HG03565 (cell line): ENCODE data around the gene CCDC181.
"Not testable (repeated sequence)": the region's sequence is repeated elsewhere in the genome, so short reads cannot be mapped to it uniquely, and the experiment has no call there.

Experiments
- ATAC-seq: cut with Tn5 transposase; IDR thresholded peaks from one replicate; pipeline ENCODE4 v1.9.1; 2021; ENCODE audit warnings: mild to moderate bottlenecking, moderate library complexity; ENCODE audit not compliant: unreplicated experiment

The CCDC181 gene

GRCh38 chr1:169402578-169402977 lies 24.7 kb downstream of the CCDC181 start:
- not testable (repeated sequence) for ATAC-seq

DNA sequence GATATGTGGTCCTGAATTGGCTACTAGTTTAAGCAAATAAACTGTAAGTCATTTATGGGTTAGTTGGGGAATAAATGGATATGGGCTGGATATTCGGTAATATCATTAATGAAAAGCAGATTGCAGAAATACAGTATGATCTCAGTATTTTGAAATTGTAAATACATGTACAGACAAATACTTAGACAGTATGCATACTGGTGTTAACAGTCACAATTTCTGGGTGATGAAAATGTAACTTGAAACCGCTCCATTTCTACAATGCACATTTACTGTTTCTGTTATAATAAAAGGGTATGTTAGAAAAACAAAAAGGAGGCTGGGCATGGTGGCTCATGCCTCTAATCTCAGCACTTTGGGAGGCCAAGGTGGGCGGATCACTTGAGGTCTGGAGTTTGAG lies 31.3 kb downstream of the CCDC181 start:
- ATAC-seq, result no peak

GRCh38 chr1:169392406-169392805 lies 34.9 kb downstream of the CCDC181 start:
- ATAC-seq, result no peak

DNA sequence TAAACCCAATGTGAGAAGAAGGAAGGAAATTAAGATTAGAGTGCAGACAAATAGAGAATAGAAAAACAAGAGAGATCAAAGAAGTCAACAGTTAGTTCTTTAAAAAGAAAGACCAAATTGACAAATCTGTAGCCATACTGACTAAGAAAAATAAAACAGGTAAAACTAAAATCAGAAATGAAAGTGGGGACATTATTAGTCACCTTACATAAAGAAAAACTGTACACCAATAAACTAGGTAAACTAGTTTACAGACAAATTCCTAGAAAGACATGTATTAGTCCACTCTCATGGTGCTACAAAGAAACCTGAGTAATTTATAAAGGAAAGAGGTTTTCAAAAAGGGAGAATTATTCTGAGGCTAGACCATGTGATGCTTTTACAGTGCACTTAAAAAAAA lies 37.0 kb downstream of the CCDC181 start:
- peak; percentile 88 for ATAC-seq

DNA sequence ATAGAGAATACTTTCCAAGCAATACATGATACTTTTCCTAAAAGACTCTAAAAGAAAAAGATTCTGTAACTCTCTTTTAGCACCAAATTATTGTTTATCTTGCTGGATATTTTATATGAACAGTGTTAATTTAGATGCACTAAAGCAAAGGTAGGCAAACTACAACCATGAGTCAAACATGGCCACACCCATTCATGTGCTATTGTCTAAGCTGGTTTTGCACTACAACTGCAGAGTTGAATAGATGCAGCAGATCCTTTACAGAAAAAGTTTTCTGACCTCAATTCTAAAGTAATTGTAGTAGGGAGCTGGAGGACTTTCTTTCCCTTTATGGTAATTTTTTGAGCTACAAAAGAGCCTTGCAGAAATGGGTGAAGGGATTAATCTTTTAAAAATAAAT lies 39.9 kb downstream of the CCDC181 start:
- no peak for ATAC-seq

DNA sequence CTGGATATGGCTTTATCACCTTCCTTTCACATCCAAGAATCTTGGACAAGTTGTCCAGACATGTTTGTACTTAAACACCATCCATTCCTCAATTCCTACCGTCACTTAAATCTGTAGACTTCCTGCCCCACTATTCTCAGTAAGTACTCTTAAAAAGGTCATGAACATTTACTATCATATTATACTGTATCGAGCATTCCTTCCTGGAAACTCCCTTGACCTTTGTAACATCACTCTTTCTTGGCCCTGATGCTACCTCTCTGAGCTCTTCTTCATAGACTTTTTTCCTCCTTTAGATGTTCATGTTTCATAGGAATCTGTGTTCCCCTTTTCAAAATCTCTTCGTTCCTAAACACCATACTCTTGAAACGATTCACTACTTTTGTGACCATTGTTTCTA lies 43.8 kb downstream of the CCDC181 start:
- ATAC-seq, result no peak

DNA sequence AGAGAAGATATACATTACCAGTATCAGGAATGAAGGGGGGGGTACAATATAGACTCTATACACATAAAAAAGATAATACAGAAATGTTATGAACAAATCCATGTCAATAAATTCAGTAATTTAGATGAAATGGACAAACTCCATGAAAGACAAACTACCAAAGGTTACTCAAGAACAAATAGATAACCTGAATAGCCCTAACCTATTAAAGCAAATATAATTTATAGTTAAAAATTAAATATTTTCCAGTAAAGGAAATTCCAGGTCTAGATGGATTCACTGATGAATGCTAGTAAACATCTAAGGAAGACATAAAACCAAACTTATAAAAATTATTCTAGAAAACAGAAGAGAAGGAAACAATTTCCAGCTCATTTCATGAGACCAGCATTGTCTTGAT lies 46.1 kb downstream of the CCDC181 start:
- no peak for ATAC-seq

DNA sequence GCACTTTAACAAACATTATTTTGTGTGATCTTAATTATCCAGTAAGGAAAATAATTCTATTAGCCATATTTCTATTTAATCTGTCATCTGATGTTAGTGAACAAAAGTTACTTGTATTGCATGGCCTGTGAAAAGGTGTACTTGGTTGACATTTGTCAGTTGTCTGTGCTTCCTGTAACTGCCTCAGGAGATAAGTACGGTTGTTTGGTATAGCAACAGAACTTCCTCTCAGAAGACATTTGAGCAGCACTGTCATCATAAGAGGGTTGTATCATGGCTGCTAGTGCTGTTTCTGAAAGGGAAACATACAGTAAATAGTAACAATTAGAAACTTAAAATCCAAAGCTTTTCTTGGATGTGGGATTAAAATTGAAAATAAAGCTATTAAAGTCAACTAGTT lies 55.9 kb downstream of the CCDC181 start:
- no peak for ATAC-seq

GRCh38 chr1:169368406-169368769 lies 58.9 kb downstream of the CCDC181 start:
- no peak for ATAC-seq

GRCh38 chr1:169367686-169368405 lies 59.4 kb downstream of the CCDC181 start, which contains the start of the genes BLZF1 and NME7:
Gene BLZF1, plus strand, starts transcription at chr1:169368195. Its CDS starts 1,328 bp downstream, at chr1:169369523.
Gene NME7, minus strand, starts transcription at chr1:169367797. Its CDS starts 87 bp downstream, at chr1:169367710.
- ATAC-seq, result peak; percentile 85

DNA sequence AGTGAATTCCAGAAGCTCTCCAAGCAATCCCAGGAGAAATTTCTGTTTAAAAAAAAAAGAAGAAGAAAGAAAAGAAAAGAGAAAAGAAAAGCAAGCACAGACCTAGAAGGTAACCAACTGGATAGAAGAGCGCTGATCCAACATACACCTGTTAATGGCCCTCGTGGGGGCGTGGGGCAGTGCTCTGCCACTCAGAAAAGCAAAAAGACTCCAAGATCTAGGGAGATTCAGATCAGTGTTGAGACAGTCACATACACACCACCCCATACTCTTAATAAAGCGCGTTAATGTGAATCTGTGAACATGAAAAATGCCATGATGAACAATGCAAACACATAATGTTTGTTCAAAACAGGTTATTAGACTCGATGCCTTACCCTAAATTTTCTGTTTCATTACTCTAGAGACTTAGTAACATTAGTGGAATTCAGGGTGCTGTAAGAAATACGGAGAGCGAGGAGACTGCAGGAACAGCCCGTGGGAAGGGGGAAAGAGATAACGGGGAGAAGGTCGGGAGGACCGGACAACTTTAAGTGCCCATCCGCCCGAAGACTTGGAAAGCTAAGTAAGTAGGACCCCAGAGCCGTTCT lies 60.1 kb downstream of the CCDC181 start:
- no peak for ATAC-seq

GRCh38 chr1:169364948-169365347 lies 62.3 kb downstream of the CCDC181 start:
- no peak for ATAC-seq

DNA sequence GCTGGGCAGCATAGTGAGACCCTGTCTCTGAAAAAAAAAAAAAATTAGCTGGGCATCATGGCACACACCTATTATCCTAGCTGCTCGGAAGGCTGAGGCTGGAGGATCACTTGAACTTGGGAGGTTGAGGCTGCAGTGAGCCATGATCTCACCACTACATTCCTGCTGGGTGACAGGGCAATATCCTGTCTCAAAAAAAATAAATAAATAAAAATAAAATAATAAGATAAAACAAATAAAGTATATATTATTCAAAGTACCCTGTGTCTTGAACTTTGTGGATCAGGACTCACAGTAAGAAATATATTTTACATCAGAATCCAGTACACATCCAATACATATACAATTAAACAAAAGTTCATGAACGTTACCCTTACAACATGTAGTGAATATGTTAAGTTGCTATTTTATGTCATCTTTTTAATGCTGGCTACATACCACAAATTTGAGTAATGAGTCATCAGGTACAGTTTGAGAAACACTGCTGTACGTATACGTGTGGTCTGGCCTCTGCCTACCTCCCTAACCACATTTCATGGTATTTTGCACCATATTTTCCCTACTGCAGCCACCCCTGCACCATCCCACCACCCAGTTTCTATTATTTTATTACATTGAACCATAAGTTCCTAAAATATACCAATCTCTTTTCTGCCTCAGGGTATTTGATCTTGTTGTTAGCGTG lies 64.1 kb downstream of the CCDC181 start:
- peak; percentile 47 for ATAC-seq

- ATAC-seq, result no peak
Observed at GRCh38 chr1:169361281-169361680, 66.0 kb downstream of the CCDC181 start.

DNA sequence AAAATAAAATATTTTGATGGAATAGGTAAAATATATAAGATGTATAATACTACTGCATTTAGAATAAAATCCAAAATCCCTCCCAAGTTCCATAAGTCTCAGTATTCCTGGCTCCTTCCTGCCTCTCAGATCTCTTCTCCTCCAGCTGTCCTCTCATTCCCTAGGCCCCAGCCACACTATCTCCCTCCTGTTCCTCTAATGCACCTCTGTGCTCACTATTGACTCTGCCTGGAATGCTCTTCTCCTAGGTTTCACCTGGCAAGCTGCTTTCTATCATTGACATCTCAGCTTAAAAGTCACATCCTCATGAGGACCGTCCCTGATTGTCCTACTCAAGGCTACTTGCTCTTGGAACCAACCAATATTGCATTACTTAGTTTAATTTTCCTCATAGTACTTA lies 66.9 kb downstream of the CCDC181 start:
- ATAC-seq, result no peak

- no peak for ATAC-seq
Observed at GRCh38 chr1:169348383-169349036, 78.8 kb downstream of the CCDC181 start.

DNA sequence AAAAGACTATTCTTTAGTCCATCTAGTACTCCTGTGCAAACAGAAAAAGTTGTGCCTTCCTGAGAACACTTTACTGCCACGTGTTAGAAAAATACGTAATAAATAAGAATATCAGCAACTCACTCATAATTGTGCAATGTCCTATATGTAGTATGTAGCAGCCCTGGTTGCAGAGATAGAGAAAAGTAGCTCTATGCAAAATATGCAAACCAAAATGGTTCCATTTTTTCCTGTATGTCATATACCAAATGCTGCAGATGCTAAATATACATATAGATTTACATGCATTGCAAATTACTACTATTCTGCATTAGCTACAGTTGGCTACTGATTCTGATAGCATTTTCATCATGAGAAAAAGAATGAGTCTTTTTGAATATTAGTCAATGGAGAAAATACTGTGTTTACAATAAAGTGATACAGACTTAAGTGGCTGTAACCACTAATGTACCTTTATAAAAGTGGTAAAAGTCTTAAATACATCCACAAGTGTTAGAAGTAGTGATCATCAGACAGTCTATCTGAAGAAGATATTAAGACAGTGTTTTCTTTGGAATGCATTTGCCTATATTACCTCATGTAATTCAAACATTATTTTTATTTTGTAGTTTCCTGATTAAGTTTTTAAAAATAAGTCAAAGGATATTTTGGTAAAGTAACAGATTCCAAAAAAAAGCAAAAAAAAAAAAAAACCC lies 79.4 kb downstream of the CCDC181 start:
- no peak for ATAC-seq

- ATAC-seq, result no peak
Observed at GRCh38 chr1:169346036-169346589, 81.2 kb downstream of the CCDC181 start.

GRCh38 chr1:169345511-169345910 lies 81.8 kb downstream of the CCDC181 start:
- ATAC-seq, result no peak
